Upper lobe of right lung (tissue), 1 donor: ENCODE data around the gene ARL3. TPM values are rescaled to one million over a fixed set of nuclear protein-coding genes. Genes with fewer than 3 reads are reported as not detected.

Experiments
- ATAC-seq: fragments of 200-7000 bp; cut with Tn5 transposase; one replicate; pipeline ENCODE4 v1.9.1; 2020; ENCODE audit warnings: mild to moderate bottlenecking, moderate library complexity
- DNase-seq: peaks from one replicate; pipeline ENCODE4 v3.0.0-alpha.2; 2020
- H3K27ac ChIP-seq: fragments of 200-600 bp; one replicate; pipeline ENCODE4 v1.8.0; 2022
- H3K27me3 ChIP-seq: fragments of 200-600 bp; one replicate; pipeline ENCODE4 v1.8.0; 2022; ENCODE audit warnings: mild to moderate bottlenecking
- H3K36me3 ChIP-seq: fragments of 200-600 bp; one replicate; pipeline ENCODE4 v1.8.0; 2022
- H3K4me1 ChIP-seq: fragments of 200-600 bp; one replicate; pipeline ENCODE4 v1.8.0; 2022
- H3K4me3 ChIP-seq: fragments of 200-600 bp; one replicate; pipeline ENCODE4 v1.8.0; 2022; ENCODE audit warnings: mild to moderate bottlenecking
- H3K9me3 ChIP-seq: fragments of 200-600 bp; one replicate; pipeline ENCODE4 v1.8.0; 2022
- intact Hi-C: fragments of 100-400 bp; cut with DNase I; formaldehyde crosslinking; loops from one replicate; pipeline ENCODE4 v1.11.0; 2022
- total RNA-seq: library from RNA; stranded (reverse); fragmentation: NEBNext Ultra II Directional; extraction: Animal tissue kit (Norgen Biotek cat#: 25700); gene quantifications from one replicate; pipeline ENCODE4 v1.2.1, GENCODE V29; 2021
- TF ChIP-seq, protein P1 (sequence below): fragments of 200-600 bp; IDR thresholded peaks from one replicate; pipeline ENCODE4 v1.8.0; 2022; ENCODE audit warnings: antibody characterized with exemption
- donor health status: DM: no; HTN: yes; CAD: no; lungs with severe emphysema.

The ARL3 gene
- total RNA-seq, 1 donor from 2014 or later: 7.5 TPM

DNA sequence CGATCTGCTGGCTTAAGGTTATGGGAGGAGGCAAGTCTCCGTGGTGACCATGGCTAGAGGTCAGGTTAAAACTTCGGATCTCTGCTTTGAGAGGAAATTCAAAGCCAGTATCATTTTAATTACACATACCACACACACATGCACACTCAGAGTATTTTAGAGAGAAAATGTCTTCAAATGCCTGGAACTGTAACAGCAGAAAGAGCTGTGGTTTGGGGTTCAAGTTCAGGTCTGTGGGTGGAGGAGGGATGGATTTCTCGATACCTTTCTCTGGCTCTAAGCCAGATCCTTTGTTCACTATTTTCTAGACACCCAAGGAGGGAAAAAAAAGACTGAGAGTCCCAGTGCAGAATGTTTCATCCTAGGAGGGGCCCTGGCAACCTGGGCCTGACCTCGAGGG is 32.5 kb downstream of the ARL3 start:
- H3K27ac ChIP-seq: no peak overlapping the region
- peaks cover 25% of the 10 kb centered on the region for H3K4me1 ChIP-seq
- peaks cover 8% of the 10 kb centered on the region for H3K36me3 ChIP-seq
- ATAC-seq (no peak), DNase-seq (no peak)
- H3K4me3 ChIP-seq: no peak overlapping the region
- TF ChIP-seq, protein P1, sequence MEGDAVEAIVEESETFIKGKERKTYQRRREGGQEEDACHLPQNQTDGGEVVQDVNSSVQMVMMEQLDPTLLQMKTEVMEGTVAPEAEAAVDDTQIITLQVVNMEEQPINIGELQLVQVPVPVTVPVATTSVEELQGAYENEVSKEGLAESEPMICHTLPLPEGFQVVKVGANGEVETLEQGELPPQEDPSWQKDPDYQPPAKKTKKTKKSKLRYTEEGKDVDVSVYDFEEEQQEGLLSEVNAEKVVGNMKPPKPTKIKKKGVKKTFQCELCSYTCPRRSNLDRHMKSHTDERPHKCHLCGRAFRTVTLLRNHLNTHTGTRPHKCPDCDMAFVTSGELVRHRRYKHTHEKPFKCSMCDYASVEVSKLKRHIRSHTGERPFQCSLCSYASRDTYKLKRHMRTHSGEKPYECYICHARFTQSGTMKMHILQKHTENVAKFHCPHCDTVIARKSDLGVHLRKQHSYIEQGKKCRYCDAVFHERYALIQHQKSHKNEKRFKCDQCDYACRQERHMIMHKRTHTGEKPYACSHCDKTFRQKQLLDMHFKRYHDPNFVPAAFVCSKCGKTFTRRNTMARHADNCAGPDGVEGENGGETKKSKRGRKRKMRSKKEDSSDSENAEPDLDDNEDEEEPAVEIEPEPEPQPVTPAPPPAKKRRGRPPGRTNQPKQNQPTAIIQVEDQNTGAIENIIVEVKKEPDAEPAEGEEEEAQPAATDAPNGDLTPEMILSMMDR: no peak
- H3K9me3 ChIP-seq: no peaks in the 10 kb centered on the region
- intact Hi-C loops: no loop called here
- no peaks in the 10 kb centered on the region for H3K27me3 ChIP-seq

DNA sequence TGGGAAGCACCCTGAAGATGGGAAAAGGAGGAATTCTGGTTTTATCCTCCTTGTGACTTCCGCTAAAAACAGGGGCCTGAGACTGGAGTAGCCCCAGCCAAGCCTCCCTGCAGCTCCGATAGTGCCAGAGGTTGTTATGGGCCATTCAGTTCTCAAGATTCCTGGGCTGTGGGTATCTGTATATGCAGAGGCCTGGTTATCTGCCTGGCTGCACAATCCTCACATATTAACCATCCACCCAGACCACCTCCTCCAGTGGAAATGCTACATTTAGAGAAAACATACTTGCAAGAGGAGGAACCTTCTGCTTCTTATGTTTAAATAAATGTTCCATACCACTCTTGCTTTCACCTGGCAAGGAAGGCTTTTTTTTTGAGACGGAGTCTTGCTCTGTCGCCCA is 34.6 kb downstream of the ARL3 start:
- Histone ChIP-seq H3K4me1 (peaks cover 46% of the 10 kb centered on the region), H3K9me3 (no peaks in the 10 kb centered on the region), H3K27ac (no peak overlapping the region), H3K36me3 (no peaks in the 10 kb centered on the region), H3K4me3 (no peak overlapping the region), H3K27me3 (no peaks in the 10 kb centered on the region)
- TF ChIP-seq, protein P1: no peak
- intact Hi-C loops: no loop called here
- ATAC-seq: no peak
- no peak for DNase-seq

DNA sequence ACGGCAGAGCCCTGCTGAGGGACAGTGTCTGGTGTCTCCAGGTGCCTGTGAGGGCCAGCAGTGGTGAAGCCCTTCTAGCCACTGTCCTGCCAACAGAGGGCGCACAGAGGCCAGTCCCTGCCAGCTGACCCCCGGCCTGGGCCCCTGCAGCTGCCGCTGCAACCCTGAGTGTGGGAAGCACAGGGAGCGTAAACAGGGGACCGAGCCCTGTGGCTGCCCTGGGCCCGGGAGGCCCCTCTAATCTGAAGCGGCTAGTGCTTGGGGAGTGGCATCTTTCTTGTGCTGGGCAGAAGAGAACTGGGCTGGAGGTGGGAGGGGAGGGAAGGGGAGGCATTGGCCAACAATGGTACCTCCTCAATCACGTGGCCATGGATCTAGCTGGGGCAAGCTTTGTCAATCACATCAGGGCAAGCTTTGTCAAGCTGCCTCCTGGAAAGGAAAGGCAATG is 35.3 kb downstream of the ARL3 start:
- H3K36me3 ChIP-seq: no peaks in the 10 kb centered on the region
- DNase-seq: peak; percentile 87
- H3K4me3 ChIP-seq: no peak overlapping the region
- peaks cover 53% of the 10 kb centered on the region for H3K4me1 ChIP-seq
- intact Hi-C loops: no loop called here
- peak; percentile 82 for ATAC-seq
- H3K27ac ChIP-seq: peak overlapping the region; percentile 1
- no peaks in the 10 kb centered on the region for H3K9me3 ChIP-seq
- TF ChIP-seq, protein P1: peak; percentile 68
- no peaks in the 10 kb centered on the region for H3K27me3 ChIP-seq

DNA sequence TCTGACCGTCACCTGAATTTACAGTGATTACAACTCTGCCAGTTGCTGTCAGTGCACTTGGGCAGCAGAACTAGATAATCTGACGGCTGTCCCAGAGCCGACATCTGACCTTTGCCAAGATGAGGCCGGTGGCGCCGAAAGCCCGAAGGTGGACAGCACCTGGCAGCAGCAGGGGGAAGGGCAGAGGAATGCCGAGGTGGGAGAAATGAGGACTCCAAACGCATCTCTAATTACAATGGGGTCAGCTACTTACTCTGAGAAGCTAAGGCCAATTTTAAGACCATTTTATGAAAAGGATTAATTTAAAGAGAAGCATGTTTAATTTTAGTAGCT is 36.2 kb downstream of the ARL3 start:
- H3K27ac ChIP-seq: peak overlapping the region; percentile 89
- intact Hi-C loops: no loop called here
- no peaks in the 10 kb centered on the region for H3K9me3 ChIP-seq
- ATAC-seq (no peak), DNase-seq (no peak)
- no peak overlapping the region for H3K4me3 ChIP-seq
- TF ChIP-seq, protein P1: no peak
- H3K4me1 ChIP-seq: peaks cover 61% of the 10 kb centered on the region
- H3K36me3 ChIP-seq: no peaks in the 10 kb centered on the region
- H3K27me3 ChIP-seq: no peaks in the 10 kb centered on the region

DNA sequence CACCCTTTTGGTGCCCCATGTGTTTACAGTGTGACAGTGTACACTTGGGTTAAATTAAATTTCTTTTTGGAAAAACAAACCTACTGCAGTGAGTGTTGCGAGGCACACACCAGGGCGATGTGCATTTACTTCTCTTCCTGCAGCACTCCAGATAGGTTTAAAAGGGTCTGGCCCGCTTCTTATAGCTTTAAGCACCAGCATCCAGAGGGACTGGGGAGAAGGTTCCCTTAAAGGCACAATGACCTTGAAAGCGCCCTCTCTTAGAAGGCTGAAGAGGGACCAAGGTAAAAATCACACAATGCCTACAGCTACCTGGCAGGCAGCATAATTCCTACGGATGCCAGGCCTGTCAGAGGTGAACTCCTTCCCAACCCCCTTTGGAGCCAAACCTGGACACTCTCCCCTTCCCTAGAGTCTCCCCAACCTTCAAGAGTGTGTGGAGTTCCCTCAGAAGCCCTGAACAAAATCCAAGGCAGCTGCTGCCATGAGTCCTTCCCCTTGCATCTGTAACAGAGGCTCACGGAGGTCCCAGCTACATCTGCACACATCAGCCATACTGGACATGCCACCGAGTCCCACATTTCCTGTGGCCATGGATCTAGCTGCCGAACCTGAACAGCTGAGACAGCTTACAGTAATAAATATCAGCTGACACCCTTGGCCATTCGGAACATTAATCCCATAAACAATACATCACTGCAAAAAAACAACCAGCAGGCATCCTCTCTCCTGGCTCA is 36.7 kb downstream of the ARL3 start:
- DNase-seq (no peak), ATAC-seq (no peak)
- TF ChIP-seq, protein P1: no peak
- peaks cover 66% of the 10 kb centered on the region for H3K4me1 ChIP-seq
- intact Hi-C loops: no loop called here
- no peaks in the 10 kb centered on the region for H3K9me3 ChIP-seq
- no peaks in the 10 kb centered on the region for H3K36me3 ChIP-seq
- peak overlapping the region; percentile 89 for H3K27ac ChIP-seq
- H3K27me3 ChIP-seq: no peaks in the 10 kb centered on the region
- no peak overlapping the region for H3K4me3 ChIP-seq
